ENCODE measurements around the gene RLF. TPM values are rescaled to one million over a fixed set of nuclear protein-coding genes. Genes with fewer than 3 reads are reported as not detected.

RLF gene
- total RNA-seq, 2 donors from 2014 or later, result 7.5 to 9.2 TPM

GRCh38 chr1:40248412-40248811, 87.2 kb downstream of the RLF start:
- DNase-seq, result no peak
- no peak for ATAC-seq
- Histone ChIP-seq H3K4me3 (no peak overlapping the region), H3K9me3 (no peaks in the 10 kb centered on the region), H3K27me3 (no peaks in the 10 kb centered on the region), H3K4me1 (no peaks in the 10 kb centered on the region), H3K27ac (no peak overlapping the region), H3K36me3 (replicated peaks in 1 of 2; ENCODE audit: insufficient read depth in 1 of 2, low read depth in 2 of 2) (no peaks in the 10 kb centered on the region)
- intact Hi-C loops (cut with DNase I), result no loop called here
- TF ChIP-seq POLR2A (IDR thresholded peaks at IDR 0.05), result no peak
- TF ChIP-seq CTCF (IDR thresholded peaks at IDR 0.05), result no peak

GRCh38 chr1:40251456-40251855, 90.3 kb downstream of the RLF start:
- TF ChIP-seq POLR2A (IDR thresholded peaks at IDR 0.05), result no peak
- no peak for TF ChIP-seq CTCF (IDR thresholded peaks at IDR 0.05)
- WGBS, 2 donors, result 63 to 71% methylated on average over 4 of the region's 4 CpGs

DNA sequence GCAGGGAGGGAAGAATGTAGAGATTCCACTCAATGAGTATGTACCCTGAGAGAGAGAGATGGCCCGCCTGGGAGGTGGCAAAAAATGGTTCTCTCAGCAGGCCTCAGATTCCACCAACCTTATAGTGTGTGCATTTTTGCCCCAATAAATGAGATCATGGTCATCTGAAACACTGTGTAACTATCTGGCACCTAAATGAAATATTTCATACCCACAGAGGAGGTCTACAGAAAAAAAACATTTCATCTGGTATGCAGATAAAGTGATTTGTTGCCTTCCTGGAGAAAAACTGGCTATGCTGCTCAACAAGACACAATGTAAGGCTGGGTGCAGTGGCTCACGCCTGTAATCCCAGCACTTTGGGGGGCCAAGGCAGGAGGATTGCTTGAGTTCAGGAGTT, 91.4 kb downstream of the RLF start:
- ATAC-seq (no peak), DNase-seq (no peak)
- intact Hi-C loops (cut with DNase I), result no loop called here
- 70 to 86% methylated on average over 2 of the region's 2 CpGs for WGBS, 2 donors
- Histone ChIP-seq H3K4me1 (peaks cover 9% of the 10 kb centered on the region), H3K9me3 (no peaks in the 10 kb centered on the region), H3K27ac (no peak overlapping the region), H3K4me3 (no peak overlapping the region), H3K36me3 (replicated peaks in 1 of 2; ENCODE audit: insufficient read depth in 1 of 2, low read depth in 2 of 2) (no peaks in the 10 kb centered on the region), H3K27me3 (no peaks in the 10 kb centered on the region)
- no peak for TF ChIP-seq CTCF (IDR thresholded peaks at IDR 0.05)
- TF ChIP-seq POLR2A (IDR thresholded peaks at IDR 0.05), result no peak

More at GRCh38 chr1:40251456-40251855, 90.3 kb downstream of the RLF start:
- Histone ChIP-seq H3K4me1 (peaks cover 4% of the 10 kb centered on the region), H3K36me3 (replicated peaks in 1 of 2; ENCODE audit: insufficient read depth in 1 of 2, low read depth in 2 of 2) (no peaks in the 10 kb centered on the region), H3K9me3 (no peaks in the 10 kb centered on the region), H3K4me3 (no peak overlapping the region), H3K27me3 (no peaks in the 10 kb centered on the region), H3K27ac (no peak overlapping the region)
- DNase-seq (no peak), ATAC-seq (no peak)
- intact Hi-C loops (cut with DNase I), result no loop called here

DNA sequence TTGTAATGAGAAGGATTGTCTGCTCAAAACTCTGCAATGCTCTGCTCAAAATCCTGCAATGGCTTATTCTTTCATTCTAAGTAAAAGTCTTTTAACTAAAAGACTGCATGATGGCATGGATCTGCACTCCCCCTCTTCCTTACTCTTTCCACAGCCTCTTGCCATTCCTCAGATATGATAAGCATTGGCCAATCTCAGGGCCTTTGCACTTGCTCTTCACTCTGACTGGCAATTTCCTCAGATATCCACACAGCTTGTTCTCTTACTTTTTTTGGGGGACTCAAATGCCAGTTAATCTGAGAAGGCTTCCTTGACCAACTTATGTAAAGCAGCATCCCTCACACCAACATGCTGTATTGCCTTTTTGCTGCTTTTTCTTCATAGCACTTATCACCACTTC, 94.0 kb downstream of the RLF start:
- Histone ChIP-seq H3K27ac (no peak overlapping the region), H3K4me3 (no peak overlapping the region), H3K36me3 (replicated peaks in 1 of 2; ENCODE audit: insufficient read depth in 1 of 2, low read depth in 2 of 2) (no peaks in the 10 kb centered on the region), H3K4me1 (peaks cover 19% of the 10 kb centered on the region), H3K9me3 (no peaks in the 10 kb centered on the region), H3K27me3 (no peaks in the 10 kb centered on the region)
- intact Hi-C loops (cut with DNase I), result no loop called here
- no peak for TF ChIP-seq CTCF (IDR thresholded peaks at IDR 0.05)
- TF ChIP-seq POLR2A (IDR thresholded peaks at IDR 0.05), result no peak
- no peak for ATAC-seq
- DNase-seq, result no peak

GRCh38 chr1:40256401-40257084, 95.4 kb downstream of the RLF start:
- Histone ChIP-seq H3K9me3 (no peaks in the 10 kb centered on the region), H3K27me3 (no peaks in the 10 kb centered on the region), H3K36me3 (replicated peaks in 1 of 2; ENCODE audit: insufficient read depth in 1 of 2, low read depth in 2 of 2) (peaks cover 0 to 1% of the 10 kb centered on the region in 2 donors), H3K4me3 (peak overlapping the region in 1 of 2 donors; percentile 48), H3K27ac (peak overlapping the region in 2 of 4 donors; percentile 94 to 97), H3K4me1 (peaks cover 19% of the 10 kb centered on the region)
- intact Hi-C loops (cut with DNase I), result no loop called here
- TF ChIP-seq CTCF (IDR thresholded peaks at IDR 0.05) (no peak), POLR2A (IDR thresholded peaks at IDR 0.05) (no peak)
- WGBS, 2 donors, result 50 to 53% methylated on average over 6 of the region's 6 CpGs
- no peak for DNase-seq
- no peak for ATAC-seq

All from body of pancreas (tissue), 4 donors.